T-helper 1 cell treated with Interleukin-12 subunit alpha and Interleukin-12 subunit beta and Interleukin-4 antibody, amounts not matched to agents 30 ng/mL and 1 ng/mL, for 36 hours (primary cell): Measurements from ENCODE around the gene PDXDC1. TPM values are rescaled to one million over a fixed set of nuclear protein-coding genes. Genes with fewer than 3 reads are reported as not detected.
"Not testable (repeated sequence)": the region's sequence is repeated elsewhere in the genome, so short reads cannot be mapped to it uniquely, and the experiment has no call there.

ENCODE experiments used
- intact Hi-C: fragments of 100-400 bp; cut with micrococcal nuclease; formaldehyde crosslinking; loops from one replicate; pipeline ENCODE4 v1.15.1; 2024
- total RNA-seq: library from RNA; stranded (reverse); gene quantifications from 2 replicates; pipeline ENCODE4 v1.2.3, GENCODE V29; 2022

Gene PDXDC1
- total RNA-seq, 1 donor from 2014 or later, result 57.8 TPM

GRCh38 chr16:15035163-15035729, 60.4 kb downstream of the PDXDC1 start:
- intact Hi-C loops, result no loop called here

GRCh38 chr16:15037003-15037402, 62.2 kb downstream of the PDXDC1 start:
- intact Hi-C loops, result no loop called here

GRCh38 chr16:15037745-15038144, 62.9 kb downstream of the PDXDC1 start:
- intact Hi-C loops, result no loop called here

- intact Hi-C loops, result no loop called here
Observed at GRCh38 chr16:15038689-15039088, 63.9 kb downstream of the PDXDC1 start.

GRCh38 chr16:15041271-15042004, 66.6 kb downstream of the PDXDC1 start:
- intact Hi-C loops, result no loop called here

GRCh38 chr16:15043344-15043743, 68.5 kb downstream of the PDXDC1 start:
- intact Hi-C loops, result no loop called here

- intact Hi-C loops, result no loop called here
Observed at GRCh38 chr16:15044286-15044685, 69.5 kb downstream of the PDXDC1 start.

- intact Hi-C loops, result not testable (repeated sequence)
Observed at GRCh38 chr16:15045270-15045669, 70.4 kb downstream of the PDXDC1 start.

- intact Hi-C loops, result no loop called here
Observed at GRCh38 chr16:15046692-15047376, 72.0 kb downstream of the PDXDC1 start.

- intact Hi-C loops, result no loop called here
Observed at GRCh38 chr16:15049581-15050180, 74.9 kb downstream of the PDXDC1 start.

- intact Hi-C loops, result not testable (repeated sequence)
Observed at GRCh38 chr16:15050440-15050839, 75.6 kb downstream of the PDXDC1 start.

- intact Hi-C loops, result no loop called here
Observed at GRCh38 chr16:15051387-15051951, 76.6 kb downstream of the PDXDC1 start.

- intact Hi-C loops, result no loop called here
Observed at GRCh38 chr16:15052747-15053476, 78.1 kb downstream of the PDXDC1 start.

GRCh38 chr16:15053904-15054303, 79.1 kb downstream of the PDXDC1 start:
- intact Hi-C loops, result no loop called here

GRCh38 chr16:15054357-15055140, 79.7 kb downstream of the PDXDC1 start:
- intact Hi-C loops, result loop anchor here (1.0 to 5.0 kb wide), 3 partner anchors 40 to 833 kb away; partner anchors contain the start of gene CEP20

GRCh38 chr16:15055141-15056053, 80.6 kb downstream of the PDXDC1 start:
- intact Hi-C loops, result loop anchor here (1.0 to 5.0 kb wide), 7 partner anchors 39 to 832 kb away; partner anchors contain the start of genes CEP20, MARF1, PARN and PDXDC1

- intact Hi-C loops, result loop anchor here (5.0 kb wide), 2 partner anchors 534 to 829 kb away; partner anchors contain the start of gene CEP20
Observed at GRCh38 chr16:15057681-15058417, 83.0 kb downstream of the PDXDC1 start.

- intact Hi-C loops, result loop anchor here (5.0 kb wide), 2 partner anchors 533 to 828 kb away; partner anchors contain the start of gene CEP20
Observed at GRCh38 chr16:15059324-15059723, 84.5 kb downstream of the PDXDC1 start.
